KMS-11 (cell line): Measurements from ENCODE around the gene TNNT3.
"Not testable (repeated sequence)": the region's sequence is repeated elsewhere in the genome, so short reads cannot be mapped to it uniquely, and the experiment has no call there.

Source experiments
- H2AFZ ChIP-seq: fragments of 200-600 bp; sonication (generic); 2 replicates; pipeline ENCODE4 v1.6.1; 2016; ENCODE audit warnings: antibody characterized with exemption, mixed run types, low read depth
- H3K27ac ChIP-seq: fragments of 200-600 bp; sonication (generic); 2 replicates; pipeline ENCODE4 v1.6.1; 2016; ENCODE audit warnings: mild to moderate bottlenecking, mixed run types
- H3K27me3 ChIP-seq: fragments of 200-600 bp; sonication (generic); 2 replicates; pipeline ENCODE4 v1.6.1; 2017; ENCODE audit warnings: mild to moderate bottlenecking, low read depth, mixed run types, moderate library complexity; ENCODE audit not compliant: insufficient read depth
- H3K36me3 ChIP-seq: fragments of 200-600 bp; sonication (generic); 2 replicates; pipeline ENCODE4 v1.6.1; 2017; ENCODE audit warnings: mild to moderate bottlenecking, mixed run types; ENCODE audit not compliant: insufficient read depth
- H3K4me1 ChIP-seq: fragments of 200-600 bp; sonication (generic); 2 replicates; pipeline ENCODE4 v1.6.1; 2016; ENCODE audit warnings: mild to moderate bottlenecking, low read depth, mixed run types; ENCODE audit not compliant: poor library complexity, severe bottlenecking
- H3K4me2 ChIP-seq: fragments of 200-600 bp; sonication (generic); 2 replicates; pipeline ENCODE4 v1.7.0; 2016; ENCODE audit warnings: mild to moderate bottlenecking, mixed run types
- H3K4me3 ChIP-seq: fragments of 200-600 bp; sonication (generic); IDR thresholded peaks from 2 replicates; pipeline ENCODE4 v1.6.1; 2017; ENCODE audit warnings: low read depth, low read length, mixed read lengths; ENCODE audit not compliant: insufficient read depth
- H3K79me2 ChIP-seq: fragments of 200-600 bp; sonication (generic); 2 replicates; pipeline ENCODE4 v1.6.1; 2016; ENCODE audit warnings: low read depth, mixed run types; ENCODE audit not compliant: insufficient read depth
- H3K9ac ChIP-seq: fragments of 200-600 bp; sonication (generic); 2 replicates; pipeline ENCODE4 v1.6.1; 2016; ENCODE audit warnings: mild to moderate bottlenecking, mixed run types
- H4K20me1 ChIP-seq: fragments of 200-600 bp; sonication (generic); 2 replicates; pipeline ENCODE4 v1.6.1; 2016; ENCODE audit warnings: mild to moderate bottlenecking, mixed run types; ENCODE audit not compliant: insufficient read depth
- CTCF ChIP-seq: fragments of 200-600 bp; sonication (generic); conservative IDR thresholded peaks from 2 replicates; pipeline ENCODE4 v1.6.1; 2017; ENCODE audit warnings: low read depth, mild to moderate bottlenecking, antibody characterized with exemption, low read length, moderate library complexity, mixed read lengths

Gene TNNT3

GRCh38 chr11:1872267-1872985 lies 47.1 kb upstream of the TNNT3 start:
- Histone ChIP-seq H3K4me3 (no peak overlapping the region), H3K27ac (no peak overlapping the region), H3K9ac (no peak overlapping the region), H3K4me2 (no peak overlapping the region), H2AFZ (no peak overlapping the region), H3K27me3 (peaks cover 85% of the 10 kb centered on the region), H4K20me1 (no peaks in the 10 kb centered on the region), H3K36me3 (no peaks in the 10 kb centered on the region), H3K4me1 (no peaks in the 10 kb centered on the region), H3K79me2 (no peaks in the 10 kb centered on the region)
- TF ChIP-seq CTCF = no peak

- Histone ChIP-seq H3K27me3 (peaks cover 86% of the 10 kb centered on the region), H3K27ac (no peak overlapping the region), H3K4me2 (no peak overlapping the region)
Measured at GRCh38 chr11:1873048-1873812, 46.3 kb upstream of the TNNT3 start.

GRCh38 chr11:1873813-1874150 lies 45.7 kb upstream of the TNNT3 start:
- H3K4me3 ChIP-seq, H3K27ac ChIP-seq, H3K4me1 ChIP-seq, H3K79me2 ChIP-seq, H2AFZ ChIP-seq, H4K20me1 ChIP-seq, H3K9ac ChIP-seq, H3K36me3 ChIP-seq, H3K4me2 ChIP-seq: not testable (repeated sequence)
- peaks cover 86% of the 10 kb centered on the region for H3K27me3 ChIP-seq

More at GRCh38 chr11:1873048-1873812, 46.3 kb upstream of the TNNT3 start:
- Histone ChIP-seq H3K79me2 (no peaks in the 10 kb centered on the region), H3K9ac (no peak overlapping the region), H3K4me1 (no peaks in the 10 kb centered on the region), H2AFZ (no peak overlapping the region), H3K36me3 (no peaks in the 10 kb centered on the region), H4K20me1 (no peaks in the 10 kb centered on the region), H3K4me3 (no peak overlapping the region)
- TF ChIP-seq CTCF = no peak

- not testable (repeated sequence) for H3K4me3 ChIP-seq, H4K20me1 ChIP-seq, H3K9ac ChIP-seq, H3K4me1 ChIP-seq, H3K4me2 ChIP-seq, H3K27ac ChIP-seq, H3K79me2 ChIP-seq, H3K36me3 ChIP-seq, H2AFZ ChIP-seq
- H3K27me3 ChIP-seq = peaks cover 86% of the 10 kb centered on the region
Measured at GRCh38 chr11:1874441-1875092, 44.9 kb upstream of the TNNT3 start.

GRCh38 chr11:1875093-1875850 lies 44.2 kb upstream of the TNNT3 start:
- H3K9ac ChIP-seq = no peak overlapping the region
- no peak overlapping the region for H3K4me3 ChIP-seq
- H3K4me2 ChIP-seq = no peak overlapping the region
- H3K36me3 ChIP-seq = no peaks in the 10 kb centered on the region
- no peak for TF ChIP-seq CTCF
- no peaks in the 10 kb centered on the region for H3K4me1 ChIP-seq
- no peak overlapping the region for H3K27ac ChIP-seq
- no peaks in the 10 kb centered on the region for H3K79me2 ChIP-seq
- H2AFZ ChIP-seq = no peak overlapping the region
- H4K20me1 ChIP-seq = no peaks in the 10 kb centered on the region
- peaks cover 85% of the 10 kb centered on the region for H3K27me3 ChIP-seq

GRCh38 chr11:1875851-1876301 lies 43.6 kb upstream of the TNNT3 start:
- H3K27ac ChIP-seq, H3K4me1 ChIP-seq, H3K4me3 ChIP-seq, H3K36me3 ChIP-seq, H2AFZ ChIP-seq, H3K9ac ChIP-seq, H4K20me1 ChIP-seq, H3K79me2 ChIP-seq, H3K4me2 ChIP-seq: not testable (repeated sequence)
- peaks cover 85% of the 10 kb centered on the region for H3K27me3 ChIP-seq
